Upper lobe of left lung (tissue), 4 donors: Measurements from ENCODE around the gene TBC1D32.

Source experiments
- EP300 ChIP-seq, 4 donors: sonication (generic); formaldehyde crosslinking; IDR thresholded peaks; one replicate each; pipeline ENCODE4 v1.5.1; 2017; ENCODE audit warnings: antibody characterized with exemption in 4 of 4, control low read depth in 2 of 4
- POLR2AphosphoS5 ChIP-seq, 2 donors: sonication (generic); formaldehyde crosslinking; IDR thresholded peaks; one replicate each; pipeline ENCODE4 v1.5.1; 2017; ENCODE audit warnings: antibody characterized with exemption in 2 of 2
- TF ChIP-seq, protein P1 (sequence below), 6 experiments: fragments of 450-650 bp in 4 of 6; fragments of 200-600 bp in 2 of 6; sonication (generic) in 2 of 6; IDR thresholded peaks; one replicate each; pipeline ENCODE4 v1.5.1; 2016 to 2019; ENCODE audit warnings: antibody characterized with exemption in 6 of 6

DNA sequence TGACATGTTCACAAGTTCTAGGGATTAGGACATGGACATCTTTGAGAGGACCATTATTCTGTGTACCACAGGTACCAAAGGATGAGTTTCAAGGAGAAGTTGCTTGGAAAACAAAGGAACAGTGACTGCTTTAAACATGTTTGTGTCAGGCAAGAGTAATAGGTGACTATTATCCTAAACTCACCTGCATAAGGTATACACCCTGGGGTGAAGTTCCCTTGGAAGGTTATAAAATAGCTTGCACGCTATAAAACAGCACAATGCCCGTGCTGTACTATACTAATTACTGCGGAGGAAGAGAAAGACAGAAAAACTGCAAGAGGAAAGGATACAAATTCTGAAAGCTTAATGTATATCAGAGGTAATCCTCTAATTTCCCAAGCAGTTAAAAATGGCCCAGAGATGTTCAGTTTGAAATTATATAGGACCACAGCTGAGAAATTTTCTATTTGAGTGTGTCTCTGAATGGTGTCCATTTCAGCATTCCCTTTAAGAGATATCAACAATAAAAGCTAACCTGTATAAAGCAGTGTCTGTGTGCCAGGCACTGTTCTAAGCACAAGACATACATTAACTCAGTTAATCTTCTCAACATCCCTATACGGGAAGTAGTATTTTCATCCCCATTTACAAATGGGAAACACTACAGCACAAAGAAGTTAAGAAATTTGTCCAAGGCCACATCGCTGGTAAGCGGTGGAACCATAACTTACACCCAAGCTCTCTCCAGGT is 19.7 kb downstream of the TBC1D32 start:
- TF ChIP-seq, protein P1, sequence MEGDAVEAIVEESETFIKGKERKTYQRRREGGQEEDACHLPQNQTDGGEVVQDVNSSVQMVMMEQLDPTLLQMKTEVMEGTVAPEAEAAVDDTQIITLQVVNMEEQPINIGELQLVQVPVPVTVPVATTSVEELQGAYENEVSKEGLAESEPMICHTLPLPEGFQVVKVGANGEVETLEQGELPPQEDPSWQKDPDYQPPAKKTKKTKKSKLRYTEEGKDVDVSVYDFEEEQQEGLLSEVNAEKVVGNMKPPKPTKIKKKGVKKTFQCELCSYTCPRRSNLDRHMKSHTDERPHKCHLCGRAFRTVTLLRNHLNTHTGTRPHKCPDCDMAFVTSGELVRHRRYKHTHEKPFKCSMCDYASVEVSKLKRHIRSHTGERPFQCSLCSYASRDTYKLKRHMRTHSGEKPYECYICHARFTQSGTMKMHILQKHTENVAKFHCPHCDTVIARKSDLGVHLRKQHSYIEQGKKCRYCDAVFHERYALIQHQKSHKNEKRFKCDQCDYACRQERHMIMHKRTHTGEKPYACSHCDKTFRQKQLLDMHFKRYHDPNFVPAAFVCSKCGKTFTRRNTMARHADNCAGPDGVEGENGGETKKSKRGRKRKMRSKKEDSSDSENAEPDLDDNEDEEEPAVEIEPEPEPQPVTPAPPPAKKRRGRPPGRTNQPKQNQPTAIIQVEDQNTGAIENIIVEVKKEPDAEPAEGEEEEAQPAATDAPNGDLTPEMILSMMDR (IDR thresholded peaks at IDR 0.05): no peak
- no peak for TF ChIP-seq POLR2AphosphoS5 (IDR thresholded peaks at IDR 0.05)
- no peak for TF ChIP-seq EP300 (IDR thresholded peaks at IDR 0.05)
